GM12892 (cell line): ENCODE results near the gene CNTN4.

ENCODE experiments used
- DNase-seq: peaks from one replicate; pipeline ENCODE4 v3.0.0; 2011; ENCODE audit not compliant: insufficient read length
- FAIRE-seq: peaks from 2 replicates; lab custom pipeline; 2011; peaks lifted over from hg19 to GRCh38; lab: Jason Lieb, UNC
- POLR2A ChIP-seq: IDR thresholded peaks from 2 replicates; pipeline ENCODE4 v1.6.1; 2011; ENCODE audit warnings: low read depth, low read length, control low read depth
- POLR2AphosphoS5 ChIP-seq: IDR thresholded peaks from 2 replicates; pipeline ENCODE4 v1.6.1; 2011; ENCODE audit warnings: low read depth, low read length, control low read depth
- TAF1 ChIP-seq: IDR thresholded peaks from 2 replicates; pipeline ENCODE4 v1.6.1; 2011; ENCODE audit warnings: low read depth, mild to moderate bottlenecking, control low read depth, low read length, borderline replicate concordance

Gene CNTN4

GRCh38 chr3:2650746-2651145 lies 552.1 kb downstream of the CNTN4 start:
- no peak for FAIRE-seq
- no peak for TF ChIP-seq POLR2A
- no peak for TF ChIP-seq POLR2AphosphoS5
- no peak for TF ChIP-seq TAF1

GRCh38 chr3:2652386-2652785 lies 553.7 kb downstream of the CNTN4 start:
- no peak for FAIRE-seq
- TF ChIP-seq POLR2A (no peak), TAF1 (no peak), POLR2AphosphoS5 (no peak)
- no peak for DNase-seq

More at GRCh38 chr3:2650746-2651145, 552.1 kb downstream of the CNTN4 start:
- no peak for DNase-seq

- FAIRE-seq, result no peak
- DNase-seq, result no peak
- TF ChIP-seq TAF1 (no peak), POLR2A (no peak), POLR2AphosphoS5 (no peak)
These were observed 555.0 kb downstream of the CNTN4 start for GRCh38 chr3:2653706-2654105.

- DNase-seq, result no peak
- no peak for FAIRE-seq
- TF ChIP-seq POLR2AphosphoS5 (no peak), TAF1 (no peak), POLR2A (no peak)
These were observed 556.6 kb downstream of the CNTN4 start for GRCh38 chr3:2655229-2655701.

- DNase-seq (no peak), FAIRE-seq (peak; percentile 38)
- TF ChIP-seq TAF1, result no peak
These were observed 558.4 kb downstream of the CNTN4 start for GRCh38 chr3:2656806-2657777.

GRCh38 chr3:2657971-2658370 lies 559.3 kb downstream of the CNTN4 start:
- FAIRE-seq (no peak), DNase-seq (no peak)
- no peak for TF ChIP-seq POLR2AphosphoS5
- TF ChIP-seq TAF1, result no peak
- no peak for TF ChIP-seq POLR2A

- FAIRE-seq (no peak), DNase-seq (no peak)
- TF ChIP-seq POLR2AphosphoS5, result no peak
- TF ChIP-seq TAF1, result no peak
- no peak for TF ChIP-seq POLR2A
These were observed 561.2 kb downstream of the CNTN4 start for GRCh38 chr3:2659896-2660295.

- no peak for FAIRE-seq
- no peak for DNase-seq
- no peak for TF ChIP-seq TAF1
- TF ChIP-seq POLR2A, result no peak
- TF ChIP-seq POLR2AphosphoS5, result no peak
These were observed 562.4 kb downstream of the CNTN4 start for GRCh38 chr3:2661078-2661477.

- FAIRE-seq (no peak), DNase-seq (no peak)
- TF ChIP-seq POLR2A (no peak), TAF1 (no peak), POLR2AphosphoS5 (no peak)
These were observed 578.8 kb downstream of the CNTN4 start for GRCh38 chr3:2677501-2677900.

- no peak for TF ChIP-seq POLR2A
- TF ChIP-seq TAF1, result no peak
- no peak for TF ChIP-seq POLR2AphosphoS5
- no peak for DNase-seq
- no peak for FAIRE-seq
These were observed 581.6 kb downstream of the CNTN4 start for GRCh38 chr3:2680236-2680635.

GRCh38 chr3:2684046-2684445 lies 585.4 kb downstream of the CNTN4 start:
- FAIRE-seq (no peak), DNase-seq (no peak)
- no peak for TF ChIP-seq POLR2AphosphoS5
- no peak for TF ChIP-seq TAF1

GRCh38 chr3:2686816-2687502 lies 588.3 kb downstream of the CNTN4 start:
- no peak for DNase-seq
- no peak for FAIRE-seq
- no peak for TF ChIP-seq POLR2AphosphoS5
- TF ChIP-seq POLR2A, result no peak

- DNase-seq, result no peak
- no peak for FAIRE-seq
- TF ChIP-seq POLR2A, result no peak
- TF ChIP-seq POLR2AphosphoS5, result no peak
- no peak for TF ChIP-seq TAF1
These were observed 598.9 kb downstream of the CNTN4 start for GRCh38 chr3:2697589-2697988.
